H1 (cell line): Measurements from ENCODE around the gene GREB1L. TPM values are rescaled to one million over a fixed set of nuclear protein-coding genes. Genes with fewer than 3 reads are reported as not detected.

ENCODE experiments used
- CTCF ChIA-PET: fragments of 300-600 bp; sonication (Branson Sonifier 250); formaldehyde crosslinking; loops from one replicate; lab custom pipeline; 2021; ENCODE audit not compliant: partially characterized antibody; lab: Charles Lee
- POLR2A ChIA-PET: fragments of 300-600 bp; sonication (Branson Sonifier 250); formaldehyde crosslinking; loops from one replicate; lab custom pipeline; 2021; ENCODE audit warnings: inconsistent platforms; ENCODE audit not compliant: partially characterized antibody; lab: Charles Lee
- DNase-seq, 2 experiments: peaks; one replicate each; pipeline versions ENCODE4 v3.0.0 to v3.0.0-alpha.2; 2010 to 2022; ENCODE audit warnings: low spot score in 2 of 2, low read depth in 1 of 2, mixed read lengths in 1 of 2
- FAIRE-seq: peaks from 2 replicates; lab custom pipeline; 2011; peaks lifted over from hg19 to GRCh38; lab: Jason Lieb, UNC
- H2AFZ ChIP-seq: 2 replicates; pipeline ENCODE4 v1.8.1; 2012; ENCODE audit warnings: low read length, inconsistent platforms
- H2AK5ac ChIP-seq: 2 replicates; pipeline ENCODE4 v1.6.1; 2013; ENCODE audit warnings: low read depth, low read length
- H2BK120ac ChIP-seq: replicated peaks from 2 replicates; pipeline ENCODE3; 2013; ENCODE audit warnings: low read depth, low read length, inconsistent platforms
- H2BK12ac ChIP-seq: 2 replicates; pipeline ENCODE4 v1.6.1; 2013; ENCODE audit warnings: low read depth, low read length
- H2BK15ac ChIP-seq: 2 replicates; pipeline ENCODE4 v1.6.1; 2013; ENCODE audit warnings: low read length
- H2BK20ac ChIP-seq: 2 replicates; pipeline ENCODE4 v1.6.1; 2013; ENCODE audit warnings: low read length
- H2BK5ac ChIP-seq: 2 replicates; pipeline ENCODE4 v1.6.1; 2013; ENCODE audit warnings: low read depth, low read length
- H3K14ac ChIP-seq: 2 replicates; pipeline ENCODE4 v1.6.1; 2013; ENCODE audit warnings: inconsistent platforms; ENCODE audit not compliant: insufficient read length
- H3K18ac ChIP-seq: 2 replicates; pipeline ENCODE4 v1.6.1; 2013; ENCODE audit warnings: low read length; ENCODE audit errors: extremely low read depth
- H3K23ac ChIP-seq: 2 replicates; pipeline ENCODE4 v1.6.1; 2013; ENCODE audit warnings: inconsistent platforms; ENCODE audit not compliant: insufficient read length
- H3K23me2 ChIP-seq: 2 replicates; pipeline ENCODE4 v1.6.1; 2013; ENCODE audit warnings: low read depth, low read length
- H3K27ac ChIP-seq: 2 replicates; pipeline ENCODE4 v1.6.1; 2011; ENCODE audit warnings: low read depth, low read length, inconsistent platforms
- H3K27me3 ChIP-seq, 4 experiments: replicated peaks in 1 of 4; 1 replicate in 1 of 4; 2 replicates in 3 of 4; pipeline versions ENCODE4 v1.6.1 to v1.8.1; 2011 to 2013; ENCODE audit warnings: low read length in 3 of 4, mild to moderate bottlenecking in 3 of 4, inconsistent platforms in 2 of 4, mixed read lengths in 2 of 4, moderate library complexity in 1 of 4; ENCODE audit not compliant: control insufficient read depth in 3 of 4, insufficient read depth in 3 of 4; ENCODE audit errors: extremely low read depth in 1 of 4
- H3K36me3 ChIP-seq, 4 experiments: 2 replicates each; pipeline versions ENCODE4 v1.6.1 to v1.8.1; 2011 to 2013; ENCODE audit warnings: mild to moderate bottlenecking in 4 of 4, low read length in 3 of 4, moderate library complexity in 2 of 4, control low read depth in 1 of 4, inconsistent platforms in 1 of 4; ENCODE audit not compliant: insufficient read depth in 4 of 4, control insufficient read depth in 2 of 4
- H3K4ac ChIP-seq: replicated peaks from 2 replicates; pipeline ENCODE3; 2013; ENCODE audit warnings: low read length, low read depth, mixed read lengths, inconsistent platforms; ENCODE audit not compliant: insufficient read length
- H3K4me1 ChIP-seq, 4 experiments: replicated peaks in 1 of 4; 1 replicate in 1 of 4; 2 replicates in 3 of 4; pipeline versions ENCODE4 v1.6.1 to v1.8.1; 2011 to 2013; ENCODE audit warnings: low read length in 3 of 4, inconsistent platforms in 2 of 4, mixed read lengths in 1 of 4; ENCODE audit not compliant: insufficient read depth in 4 of 4, control insufficient read depth in 3 of 4
- H3K4me2 ChIP-seq, 2 experiments: 2 replicates each; pipeline versions ENCODE4 v1.6.1 to v1.8.1; 2011 to 2013; ENCODE audit warnings: low read depth in 2 of 2, low read length in 2 of 2, control low read depth in 1 of 2, inconsistent platforms in 1 of 2, mild to moderate bottlenecking in 1 of 2; ENCODE audit not compliant: insufficient read depth in 1 of 2
- H3K4me3 ChIP-seq, 4 experiments: fragments of 200-600, 300-600 bp in 1 of 4; sonication (generic), shearing (Covaris generic), sonication (Bioruptor Twin) in 1 of 4; 2 replicates each; pipeline versions ENCODE4 v1.5.1 to v1.8.1; 2011 to 2016; ENCODE audit warnings: low read length in 4 of 4, low read depth in 3 of 4, control low read depth in 2 of 4, inconsistent platforms in 2 of 4, mild to moderate bottlenecking in 2 of 4, mixed read lengths in 1 of 4, moderate library complexity in 1 of 4; ENCODE audit not compliant: insufficient read depth in 2 of 4; ENCODE audit errors: extremely low read depth in 1 of 4
- H3K56ac ChIP-seq: replicated peaks from 2 replicates; pipeline ENCODE3; 2013; ENCODE audit warnings: low read depth, mild to moderate bottlenecking, mixed read lengths, low read length, inconsistent platforms; ENCODE audit not compliant: insufficient read length
- H3K79me1 ChIP-seq: 2 replicates; pipeline ENCODE4 v1.6.1; 2013; ENCODE audit warnings: low read depth, low read length, control low read depth
- H3K79me2 ChIP-seq, 2 experiments: 2 replicates each; pipeline versions ENCODE4 v1.6.1 to v1.8.1; 2012 to 2013; ENCODE audit warnings: low read length in 2 of 2, mild to moderate bottlenecking in 2 of 2, inconsistent platforms in 1 of 2; ENCODE audit not compliant: insufficient read depth in 2 of 2, control insufficient read depth in 1 of 2
- H3K9ac ChIP-seq, 4 experiments: replicated peaks in 1 of 4; 1 replicate in 1 of 4; 2 replicates in 3 of 4; pipeline versions ENCODE4 v1.6.1 to v1.8.1; 2011 to 2013; ENCODE audit warnings: low read depth in 3 of 4, low read length in 3 of 4, control low read depth in 2 of 4, mild to moderate bottlenecking in 2 of 4, moderate library complexity in 2 of 4, inconsistent platforms in 1 of 4; ENCODE audit errors: extremely low read depth in 1 of 4
- H3K9me3 ChIP-seq, 2 experiments: 2 replicates each; pipeline versions ENCODE4 v1.6.1 to v1.8.1; 2012 to 2013; ENCODE audit warnings: mild to moderate bottlenecking in 2 of 2, moderate library complexity in 2 of 2, control low read depth in 1 of 2, inconsistent platforms in 1 of 2, low read depth in 1 of 2, low read length in 1 of 2, mixed read lengths in 1 of 2; ENCODE audit not compliant: insufficient read depth in 2 of 2
- H4K20me1 ChIP-seq, 2 experiments: replicated peaks in 1 of 2; 2 replicates each; pipeline versions ENCODE3 to v1.8.1; 2011 to 2013; ENCODE audit warnings: inconsistent platforms in 2 of 2, low read length in 2 of 2, mild to moderate bottlenecking in 1 of 2; ENCODE audit not compliant: insufficient read depth in 2 of 2, control insufficient read depth in 1 of 2
- H4K5ac ChIP-seq: 2 replicates; pipeline ENCODE4 v1.6.1; 2013; ENCODE audit warnings: low read length, low read depth, mixed read lengths, inconsistent platforms; ENCODE audit not compliant: insufficient read length
- H4K8ac ChIP-seq: 2 replicates; pipeline ENCODE4 v1.8.0; 2013; ENCODE audit warnings: mild to moderate bottlenecking, moderate library complexity, low read length, inconsistent platforms; ENCODE audit not compliant: insufficient read depth; ENCODE audit errors: extremely low read depth
- H4K91ac ChIP-seq: replicated peaks from 2 replicates; pipeline ENCODE3; 2013; ENCODE audit warnings: low read length, mixed read lengths, inconsistent platforms; ENCODE audit not compliant: insufficient read length
- BRCA1 ChIP-seq: IDR thresholded peaks from 2 replicates; pipeline ENCODE4 v1.6.1; 2012; ENCODE audit warnings: low read depth, low read length, improper control_type of control experiment
- CBX5 ChIP-seq: fragments of 300-800, 300-1000 bp; sonication (generic); IDR thresholded peaks from 2 replicates; pipeline ENCODE4 v1.7.1; 2016; ENCODE audit warnings: antibody characterized with exemption, low read length, low read depth
- CHD2 ChIP-seq: IDR thresholded peaks from 2 replicates; pipeline ENCODE4 v1.6.1; 2012; ENCODE audit warnings: low read length, improper control_type of control experiment
- CREB1 ChIP-seq: IDR thresholded peaks from 2 replicates; pipeline ENCODE4 v1.6.1; 2012; ENCODE audit warnings: inconsistent platforms
- CTCF ChIP-seq, 3 experiments: IDR thresholded peaks; 1 replicate in 2 of 3; 2 replicates in 1 of 3; pipeline versions ENCODE4 v1.5.1 to v1.6.1; 2011; ENCODE audit warnings: low read length in 3 of 3, mild to moderate bottlenecking in 3 of 3, inconsistent platforms in 2 of 3, low read depth in 1 of 3, moderate library complexity in 1 of 3; ENCODE audit not compliant: insufficient read depth in 1 of 3; ENCODE audit errors: control extremely low read depth in 1 of 3
- GABPA ChIP-seq: IDR thresholded peaks from 2 replicates; pipeline ENCODE4 v1.6.1; 2011; ENCODE audit warnings: mild to moderate bottlenecking, low read length, moderate library complexity, borderline replicate concordance; ENCODE audit not compliant: insufficient read depth
- JUN ChIP-seq: IDR thresholded peaks from 2 replicates; pipeline ENCODE4 v1.6.1; 2011; ENCODE audit warnings: low read depth, mild to moderate bottlenecking, improper control_type of control experiment, low read length
- POLR2AphosphoS5 ChIP-seq: IDR thresholded peaks from 2 replicates; pipeline ENCODE4 v1.6.1; 2011; ENCODE audit warnings: low read depth, low read length
- RXRA ChIP-seq: IDR thresholded peaks from 2 replicates; pipeline ENCODE4 v1.6.1; 2011; ENCODE audit warnings: low read depth, mild to moderate bottlenecking, low read length, moderate library complexity; ENCODE audit not compliant: insufficient read depth
- SAP30 ChIP-seq: fragments of 300-600 bp; sonication (generic); IDR thresholded peaks from 2 replicates; pipeline ENCODE4 v1.7.1; 2012; ENCODE audit warnings: low read length, moderate library complexity, mild to moderate bottlenecking, inconsistent platforms; ENCODE audit not compliant: insufficient read depth, insufficient replicate concordance
- WGBS, 2 experiments: shearing (Covaris generic) in 1 of 2; methylation state at CpG; one replicate each; pipeline versions ENCODE4 v1.1.6 to v1.1.7; 2013 to 2015; ENCODE audit warnings: low lambda C conversion rate in 2 of 2, mixed read lengths in 2 of 2, inconsistent platforms in 1 of 2, low coverage in 1 of 2, missing lambda C conversion rate in 1 of 2; ENCODE audit not compliant: insufficient replicate concordance in 2 of 2, insufficient coverage in 1 of 2, insufficient read length in 1 of 2; ENCODE audit errors: extremely low coverage in 1 of 2, missing lambda C conversion rate in 1 of 2; 5-methylcytosine and 5-hydroxymethylcytosine counted together
- polyA plus RNA-seq, 7 experiments: library from polyadenylated mRNA; depleted of rRNA in 3 of 7; stranded (reverse) in 5 of 7; unstranded in 2 of 7; fragments of >200 nt in 5 of 7; fragments of 200-250 nt in 2 of 7; gene quantifications; 1 replicate in 5 of 7; 2 replicates in 1 of 7; 4 replicates in 1 of 7; pipeline versions ENCODE4 v1.2.1 to v1.2.3, GENCODE V29; 2011 to 2013; ENCODE audit warnings: missing spikeins in 2 of 7, mixed read lengths in 2 of 7
- total RNA-seq: library from RNA; stranded (reverse); fragmentation: NEBNext Ultra II Directional; extraction: Animal tissue kit (Norgen Biotek cat#: 25700); gene quantifications from 2 replicates; pipeline ENCODE4 v1.2.1, GENCODE V29; 2021
- TF ChIP-seq, protein P1 (sequence below): IDR thresholded peaks from 2 replicates; pipeline ENCODE4 v1.6.1; 2012; ENCODE audit warnings: inconsistent platforms

GREB1L gene
- total and polyA plus RNA-seq, 2 of the 8 experiments (the other 6 are each of a cell fraction or from before 2014, with no cell fraction given), result 0.34 to 1.6 TPM

DNA sequence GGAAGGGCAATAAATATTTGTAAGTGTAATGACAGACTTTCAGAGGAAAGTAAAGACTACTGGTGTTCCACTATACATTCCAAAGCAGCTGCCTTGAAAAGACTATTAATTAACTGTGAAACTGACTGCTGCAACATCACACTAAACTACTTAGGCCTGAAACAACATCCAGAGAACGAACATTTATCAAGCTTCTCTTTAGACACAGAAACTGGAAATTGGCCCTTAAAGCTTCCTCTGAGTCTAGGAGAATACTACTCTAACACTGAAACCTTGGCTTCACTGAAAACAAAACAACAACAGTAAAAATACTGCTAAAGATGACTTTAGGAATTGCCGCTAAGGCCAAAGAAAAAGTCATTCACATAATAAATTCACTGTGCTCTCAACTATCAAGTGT lies 283.9 kb downstream of the GREB1L start:
- Histone ChIP-seq H3K27me3 (no peaks in the 10 kb centered on the region), H3K27ac (no peak overlapping the region), H3K23me2 (no peaks in the 10 kb centered on the region), H2BK12ac (no peak overlapping the region), H3K18ac (no peak overlapping the region), H3K56ac (no peak overlapping the region), H2AFZ (no peak overlapping the region), H2AK5ac (no peak overlapping the region), H4K5ac (no peak overlapping the region), H4K8ac (no peak overlapping the region), H2BK20ac (no peak overlapping the region), H2BK120ac (no peak overlapping the region), H3K4ac (no peak overlapping the region), H3K79me2 (no peaks in the 10 kb centered on the region), H3K36me3 (peaks cover 0 to 46% (median 6%) of the 10 kb centered on the region in 4 experiments; a peak in 7 of 8 replicates), H3K9ac (no peak overlapping the region), H3K4me1 (no peaks in the 10 kb centered on the region), H3K23ac (no peak overlapping the region), H2BK5ac (no peak overlapping the region), H4K91ac (no peak overlapping the region), H3K4me3 (no peak overlapping the region), H3K4me2 (no peak overlapping the region), H3K14ac (no peak overlapping the region), H3K79me1 (no peaks in the 10 kb centered on the region), H4K20me1 (no peaks in the 10 kb centered on the region), H3K9me3 (no peaks in the 10 kb centered on the region), H2BK15ac (no peak overlapping the region)
- DNase-seq (no peak), FAIRE-seq (no peak)
- WGBS, 2 experiments, result 87% methylated on average over 2 of the region's 2 CpGs; no CpG with 5 or more reads in 1 of the 2 experiments
- POLR2A ChIA-PET, result no interaction called here
- CTCF ChIA-PET, result interaction anchor here (0.9 kb wide), 1 partner anchor 31 kb away, joined by 3 read pairs; no protein-coding TSS in a partner anchor
- TF ChIP-seq POLR2AphosphoS5 (no peak), GABPA (no peak), CREB1 (no peak), RXRA (no peak), SAP30 (no peak), CTCF (IDR thresholded peaks at IDR 0.05; ENCODE audit: control extremely low read depth in 1 of 3, insufficient read depth in 1 of 3, low read depth in 1 of 3, low read length in 3 of 3) (no peak), CBX5 (no peak), JUN (no peak), CHD2 (no peak), BRCA1 (no peak)
- TF ChIP-seq, protein P1, sequence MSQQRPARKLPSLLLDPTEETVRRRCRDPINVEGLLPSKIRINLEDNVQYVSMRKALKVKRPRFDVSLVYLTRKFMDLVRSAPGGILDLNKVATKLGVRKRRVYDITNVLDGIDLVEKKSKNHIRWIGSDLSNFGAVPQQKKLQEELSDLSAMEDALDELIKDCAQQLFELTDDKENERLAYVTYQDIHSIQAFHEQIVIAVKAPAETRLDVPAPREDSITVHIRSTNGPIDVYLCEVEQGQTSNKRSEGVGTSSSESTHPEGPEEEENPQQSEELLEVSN, result no peak
